NCI-H1105 (cell line): ENCODE results near the gene CXXC5.

Experiments
- DNase-seq: peaks from one replicate; lab custom pipeline; 2025; lab: John Stamatoyannopoulos, UW

Gene CXXC5

GRCh38 chr5:139695178-139695573, 47.0 kb downstream of the CXXC5 start:
- no peak for DNase-seq

DNA sequence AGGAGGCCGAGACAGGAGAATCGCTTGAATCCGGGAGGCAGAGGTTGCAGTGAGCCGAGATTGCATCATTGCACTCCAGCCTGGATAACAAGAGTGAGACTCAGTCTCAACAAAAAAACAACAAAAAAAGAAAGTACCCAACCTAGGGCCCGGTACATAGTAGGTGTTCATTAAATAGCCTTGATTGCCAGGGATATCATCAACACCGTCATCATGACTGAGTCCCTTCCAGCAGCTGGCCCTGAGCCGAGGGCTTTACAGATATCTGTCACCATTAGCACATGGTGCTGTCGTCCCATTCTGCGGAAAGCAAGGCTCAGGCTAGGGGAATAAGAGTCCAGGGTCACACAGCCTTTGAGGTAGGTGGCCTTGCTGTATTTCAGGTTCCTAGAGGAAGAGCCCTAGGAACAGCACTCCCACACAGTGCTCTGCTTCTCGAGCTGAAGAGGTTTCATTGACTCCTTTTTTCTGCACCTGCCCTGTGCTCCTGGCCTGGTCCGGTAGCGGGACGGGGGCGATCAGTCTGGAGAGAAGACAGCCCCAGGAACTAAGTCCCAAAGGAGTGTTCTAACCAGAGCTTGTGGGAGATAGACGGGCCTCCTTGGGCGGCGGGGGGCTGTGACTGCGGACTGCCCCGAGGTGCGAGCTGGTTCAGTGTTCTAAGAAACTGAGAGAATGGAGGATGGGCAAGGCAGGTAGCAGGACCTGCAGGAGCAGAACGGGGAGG, 48.2 kb downstream of the CXXC5 start:
- DNase-seq, result no peak

- no peak for DNase-seq
Measured at GRCh38 chr5:139696894-139697658, 48.9 kb downstream of the CXXC5 start.

DNA sequence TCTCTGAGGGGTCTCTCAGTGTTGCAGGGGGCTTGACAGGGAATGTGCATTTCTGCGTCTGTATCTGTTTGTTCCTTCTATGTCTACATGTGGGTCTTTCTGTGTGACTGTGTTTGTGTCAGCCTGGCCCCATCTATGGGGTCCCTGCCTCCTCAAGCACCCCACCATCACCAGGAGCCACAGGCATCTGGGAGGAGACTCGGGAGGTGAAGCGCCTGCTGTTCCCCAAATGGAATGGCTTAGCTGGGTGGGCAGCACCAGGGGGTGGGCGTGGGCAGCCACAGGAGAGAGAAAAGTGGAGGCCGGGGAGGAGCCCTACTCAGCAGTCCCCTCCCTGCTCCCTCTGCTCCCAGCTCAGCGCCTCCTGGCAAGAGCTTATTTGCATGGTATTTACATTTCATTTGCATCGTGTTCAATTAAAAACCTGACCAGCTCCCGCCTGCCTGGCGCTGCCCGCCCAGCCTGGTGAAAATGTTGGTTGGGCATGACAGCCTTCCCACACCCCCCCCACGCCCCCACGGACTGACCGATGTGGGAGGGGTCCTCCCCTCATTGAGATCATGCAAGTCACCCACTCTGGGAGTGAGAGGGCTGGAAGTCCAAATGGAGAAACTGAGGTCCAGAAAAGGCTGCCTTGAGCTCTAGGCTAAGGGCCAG, 50.5 kb downstream of the CXXC5 start:
- DNase-seq, result no peak

DNA sequence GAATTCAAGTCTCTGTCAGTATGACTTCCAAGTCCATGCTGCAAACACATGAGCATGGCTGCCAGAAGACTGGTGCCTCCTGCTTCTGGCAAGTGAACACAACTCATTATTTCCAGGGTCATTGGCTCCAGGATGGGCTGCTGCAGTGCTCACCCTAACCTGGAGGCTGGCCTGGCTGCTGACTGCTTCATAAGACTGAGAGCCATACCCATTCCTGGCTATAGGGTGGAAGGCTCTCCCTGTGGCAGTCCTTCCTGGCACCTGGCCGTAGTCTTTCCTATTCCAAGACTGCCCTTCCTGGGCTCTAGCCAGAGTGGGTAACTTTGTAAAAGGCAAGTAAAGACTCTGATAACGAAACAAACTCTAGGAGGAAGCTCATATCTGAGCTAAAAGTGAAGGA, 51.2 kb downstream of the CXXC5 start:
- DNase-seq, result no peak

DNA sequence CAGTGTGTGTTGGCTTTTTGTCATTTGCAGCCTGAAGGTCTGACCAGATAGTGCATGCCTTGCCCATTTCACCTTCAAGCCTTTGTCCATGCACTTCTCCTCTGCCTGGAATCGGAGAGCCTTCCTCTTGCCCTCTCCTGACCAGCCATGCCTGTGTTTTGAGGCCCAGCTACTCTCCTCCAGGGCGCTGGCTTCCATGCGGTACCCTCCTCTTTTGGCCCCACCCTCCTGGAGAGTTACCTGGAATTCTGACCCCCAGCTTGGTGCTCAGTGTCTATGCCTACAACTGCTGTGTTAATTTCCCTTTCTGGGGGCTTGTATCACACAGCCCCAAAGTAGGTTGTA, 52.5 kb downstream of the CXXC5 start:
- no peak for DNase-seq

DNA sequence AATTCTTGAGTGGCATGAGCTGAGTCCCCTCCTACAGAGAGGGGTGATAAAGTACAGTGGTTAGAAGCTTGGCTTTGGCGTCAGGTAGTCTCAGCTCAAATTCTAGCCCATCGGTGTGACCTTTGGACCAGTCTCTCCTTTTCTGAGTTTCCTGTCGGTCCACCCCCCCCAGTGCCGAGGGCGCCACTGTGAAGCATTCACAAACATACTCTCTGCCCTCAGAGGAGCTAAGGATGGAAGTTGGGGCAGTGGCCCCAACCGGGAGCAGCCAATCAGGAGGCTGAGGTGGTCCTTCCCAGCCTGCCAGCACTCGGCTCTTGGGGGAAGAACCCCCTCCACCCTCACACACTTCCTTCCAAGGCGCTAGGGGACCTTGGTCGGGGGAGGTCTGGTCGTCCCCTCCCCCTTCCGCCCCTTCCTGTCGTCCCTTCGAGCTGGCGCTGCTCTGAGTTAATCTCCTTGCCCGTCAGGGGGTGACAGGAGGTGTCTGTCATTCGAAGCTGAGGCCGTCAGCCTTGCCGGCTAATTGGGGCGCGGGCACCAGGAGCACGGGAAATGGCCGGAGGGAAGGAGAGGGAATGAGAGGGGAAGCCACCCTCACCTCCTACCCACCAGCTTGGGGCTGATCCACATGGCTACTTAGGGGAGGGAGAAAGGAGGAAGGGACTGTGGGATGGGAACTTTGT, 53.0 kb downstream of the CXXC5 start:
- DNase-seq, result no peak

DNA sequence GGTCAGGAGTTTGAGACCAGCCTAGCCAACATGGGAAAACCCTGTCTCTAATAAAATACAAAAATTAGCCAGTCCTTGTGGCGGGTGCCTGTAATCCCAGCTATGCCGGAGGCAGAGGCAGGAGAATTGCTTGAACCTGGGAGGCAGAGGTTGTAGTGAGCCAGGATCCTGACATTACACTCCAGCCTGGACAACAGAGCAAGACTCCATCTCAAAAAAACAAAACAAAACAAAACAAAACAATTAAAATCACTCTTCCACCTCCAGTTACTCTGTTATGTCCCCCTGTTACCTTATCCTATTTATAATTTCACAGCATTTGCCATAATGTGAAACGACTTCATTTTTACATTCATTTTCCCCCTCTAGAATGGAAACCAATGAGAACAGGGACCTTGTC, 54.4 kb downstream of the CXXC5 start:
- no peak for DNase-seq

GRCh38 chr5:139704748-139705147, 56.6 kb downstream of the CXXC5 start:
- DNase-seq, result no peak

- DNase-seq, result no peak
Measured at GRCh38 chr5:139705191-139705590, 57.0 kb downstream of the CXXC5 start.

DNA sequence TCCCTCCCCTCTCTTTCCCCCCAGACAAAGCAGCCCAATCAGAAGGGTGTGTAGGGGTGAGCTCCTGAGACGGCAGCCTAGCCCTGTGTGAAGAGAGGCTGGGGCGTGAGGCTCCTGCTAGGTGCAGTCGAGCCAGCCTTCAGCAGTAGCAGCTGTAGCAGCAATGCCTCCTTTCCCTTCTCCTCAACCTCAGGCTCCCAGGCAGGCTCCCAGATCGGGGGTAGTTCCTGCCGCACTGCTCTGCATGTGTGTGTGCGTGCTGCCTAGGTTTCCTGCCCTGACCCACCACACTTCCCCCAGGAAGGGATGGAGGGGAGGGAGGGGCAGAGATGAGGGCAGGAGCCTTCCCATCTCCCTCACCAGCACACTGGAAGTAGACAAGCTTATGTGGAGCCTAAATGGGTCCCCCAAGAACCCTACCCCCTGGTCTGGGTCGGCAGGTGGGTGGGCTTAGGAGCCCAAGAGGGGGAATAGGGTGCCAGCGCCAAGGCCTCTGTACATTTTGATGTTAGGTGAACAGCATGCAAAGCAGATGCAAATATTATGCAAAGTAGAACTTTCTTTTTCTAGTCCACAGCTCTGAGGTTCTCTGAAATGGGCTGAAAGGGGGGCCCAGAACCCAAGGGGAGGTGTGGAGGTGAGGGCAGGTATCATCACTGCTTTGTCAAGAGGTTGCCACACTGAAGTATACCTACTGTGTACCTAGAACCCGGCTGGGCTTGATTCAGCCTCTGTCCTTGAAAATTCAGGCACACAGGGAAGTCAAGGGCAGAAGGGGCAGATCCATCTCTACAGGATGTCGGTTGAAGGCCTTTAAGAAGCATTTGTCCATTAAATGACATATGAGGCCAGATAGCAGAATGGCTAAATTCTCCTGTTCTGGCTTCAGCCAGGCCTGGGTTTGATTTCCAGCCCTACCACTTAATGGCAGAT, 57.8 kb downstream of the CXXC5 start:
- DNase-seq, result no peak

DNA sequence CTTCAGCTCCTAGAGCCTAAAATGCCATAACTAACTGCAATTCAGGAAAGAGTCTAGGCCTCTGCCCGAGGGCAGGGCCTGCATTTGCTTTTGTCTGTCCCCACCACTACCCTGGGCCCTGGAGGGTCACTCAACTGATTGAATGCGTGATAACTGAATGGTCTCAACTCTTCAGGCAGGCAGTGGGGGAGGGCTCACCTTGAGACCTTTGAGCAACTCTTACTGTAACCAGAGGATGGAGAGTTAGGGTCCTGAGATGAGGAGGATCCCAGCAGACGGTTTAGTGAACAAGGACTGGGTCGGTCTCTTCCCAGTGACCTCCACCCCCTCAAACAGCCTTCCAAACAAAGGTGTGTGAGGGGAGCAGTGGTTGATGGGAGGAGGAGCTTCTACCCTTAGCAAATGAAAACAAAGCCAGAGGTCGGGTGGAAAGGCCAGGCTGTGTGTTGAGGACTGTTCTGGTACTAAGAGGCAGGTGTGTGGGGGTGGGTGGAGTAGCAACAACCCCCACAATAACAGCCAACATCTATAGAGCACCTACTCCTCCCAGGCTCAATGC, 59.4 kb downstream of the CXXC5 start:
- DNase-seq, result no peak

- DNase-seq, result no peak
Measured at GRCh38 chr5:139708434-139708861, 60.3 kb downstream of the CXXC5 start.

DNA sequence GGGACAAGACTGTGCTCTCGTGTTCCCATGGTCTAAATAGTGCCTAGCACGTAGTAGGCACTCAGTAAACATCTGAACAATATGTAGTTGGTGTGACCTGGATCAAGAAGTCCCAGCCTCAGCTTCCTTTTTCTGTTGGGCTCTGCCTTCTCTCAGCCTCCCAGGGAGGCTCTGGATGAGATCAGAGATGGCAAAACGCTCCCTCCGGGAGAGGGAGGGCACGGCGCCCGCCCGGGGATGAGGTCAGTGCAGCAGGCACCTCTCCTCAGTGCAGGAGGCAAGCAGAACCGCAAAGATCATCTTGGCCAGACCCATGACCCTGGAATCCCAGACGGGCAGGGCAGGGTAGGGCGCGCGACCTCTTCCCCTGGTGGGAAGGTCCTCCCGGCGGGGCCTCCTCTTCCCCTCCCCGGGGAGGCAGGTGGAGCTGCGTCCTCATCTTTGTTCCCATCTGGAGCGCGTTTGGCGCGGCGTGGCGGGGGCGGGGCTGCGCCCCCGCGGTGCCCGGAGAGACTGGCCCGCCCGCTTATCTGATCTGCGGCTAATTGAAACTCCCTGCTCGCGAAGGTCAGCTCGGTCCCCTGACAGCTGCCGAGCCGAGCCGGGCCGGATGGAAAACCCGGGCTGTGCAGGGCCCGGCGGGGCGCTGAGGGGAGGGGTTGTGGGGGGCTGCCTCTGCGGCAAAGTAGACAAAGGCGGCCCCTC, 60.9 kb downstream of the CXXC5 start:
- DNase-seq, result no peak

GRCh38 chr5:139709582-139710318, 61.6 kb downstream of the CXXC5 start:
- DNase-seq, result no peak

- no peak for DNase-seq
Measured at GRCh38 chr5:139710319-139711066, 62.3 kb downstream of the CXXC5 start.

DNA sequence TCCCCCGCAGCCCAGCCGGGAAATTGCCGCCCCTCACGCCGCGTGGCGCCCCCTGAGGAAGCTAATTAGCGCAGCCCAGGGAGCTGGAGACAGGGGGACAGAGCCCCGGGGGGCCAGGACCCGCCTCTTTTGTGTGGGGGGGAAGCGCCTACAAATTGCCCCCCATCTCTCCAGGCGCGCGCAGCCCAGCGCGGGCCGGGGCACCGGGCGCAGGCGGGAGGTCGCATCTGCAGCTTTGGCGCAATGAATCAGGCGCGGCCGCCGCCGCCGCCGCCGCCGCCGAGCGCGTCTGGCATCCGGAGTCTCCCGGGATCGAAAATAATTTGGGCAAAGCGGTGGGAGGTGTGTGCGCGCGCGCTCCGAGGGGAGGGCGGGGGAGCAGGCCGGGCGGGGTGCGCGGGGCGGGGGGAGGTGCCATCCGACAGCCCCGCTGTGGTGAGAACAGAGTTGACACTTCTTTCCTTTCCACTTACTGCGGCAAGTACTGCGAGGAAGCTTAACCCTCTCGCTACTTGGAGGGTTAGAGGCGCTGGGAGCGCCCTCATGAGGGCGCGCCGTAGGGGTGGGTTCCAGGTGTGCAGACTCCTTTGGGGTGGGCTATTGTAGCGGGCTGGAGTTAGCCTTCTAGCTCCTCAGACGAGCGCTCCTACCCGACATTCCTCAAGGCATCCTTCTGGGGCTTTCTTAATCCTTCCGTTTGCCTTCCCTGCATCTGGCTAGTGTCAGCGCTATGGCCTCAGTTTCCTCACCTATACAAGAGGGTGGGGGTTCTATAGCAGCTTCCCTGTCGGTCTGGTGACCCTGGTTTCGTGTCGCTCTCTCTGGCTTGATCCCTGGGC, 63.1 kb downstream of the CXXC5 start:
- no peak for DNase-seq

GRCh38 chr5:139711906-139712224, 63.7 kb downstream of the CXXC5 start:
- no peak for DNase-seq
